DOHH2 (cell line): ENCODE measurements around the gene LHX5.

Source experiments
- CTCF ChIP-seq: fragments of 200-600 bp; sonication (generic); IDR thresholded peaks from one replicate; pipeline ENCODE4 v1.5.1; 2014; ENCODE audit warnings: antibody characterized with exemption, mild to moderate bottlenecking, low read depth, low read length; ENCODE audit not compliant: poor library complexity, severe bottlenecking
- EZH2phosphoT487 ChIP-seq: fragments of 200-600 bp; sonication (generic); IDR thresholded peaks from 2 replicates; pipeline ENCODE4 v1.6.1; 2017; ENCODE audit warnings: borderline replicate concordance, mild to moderate bottlenecking, antibody characterized with exemption, low read length, moderate library complexity, mixed read lengths

GRCh38 chr12:113505941-113506340, 34.3 kb upstream of the LHX5 start:
- TF ChIP-seq CTCF (no peak), EZH2phosphoT487 (no peak)
